T-helper 17 cell (primary cell): ENCODE measurements around the gene NTRK2. TPM values are rescaled to one million over a fixed set of nuclear protein-coding genes. Genes with fewer than 3 reads are reported as not detected.

Experiments
- ATAC-seq: fragments of 150-1000 bp; cut with Tn5 transposase; 2 replicates; pipeline ENCODE4 v1.10.0; 2021; ENCODE audit warnings: mild to moderate bottlenecking, moderate library complexity
- DNase-seq, 3 donors: peaks; one replicate each; pipeline versions ENCODE4 v3.0.0 to v3.0.0-alpha.2; 2020 to 2021
- H3K9me3 ChIP-seq: one replicate; pipeline ENCODE4 v1.7.0; 2013; ENCODE audit warnings: low read length, mild to moderate bottlenecking; ENCODE audit not compliant: control insufficient read depth, poor library complexity, severe bottlenecking
- H3K27ac Mint-ChIP-seq: one replicate; pipeline ENCODE4 v1.8.0; 2022; ENCODE audit warnings: mild to moderate bottlenecking, moderate library complexity, mixed read lengths
- H3K27me3 Mint-ChIP-seq: one replicate; pipeline ENCODE4 v1.8.0; 2022; ENCODE audit warnings: mixed read lengths
- H3K36me3 Mint-ChIP-seq: one replicate; pipeline ENCODE4 v1.8.0; 2022; ENCODE audit warnings: low read depth, mixed read lengths
- H3K4me1 Mint-ChIP-seq: one replicate; pipeline ENCODE4 v1.8.0; 2022; ENCODE audit warnings: mild to moderate bottlenecking, mixed read lengths
- H3K4me3 Mint-ChIP-seq: one replicate; pipeline ENCODE4 v1.8.0; 2022; ENCODE audit warnings: mild to moderate bottlenecking, moderate library complexity, mixed read lengths
- total RNA-seq, 4 donors: library from RNA in 2 of 4; stranded (reverse) in 2 of 4; gene quantifications; one replicate each; pipeline ENCODE4 v1.2.3 and lab custom pipeline; 2022 to 2026

The NTRK2 gene
- total RNA-seq, 2 donors from 2014 or later, result 1.1 to 1.6 TPM

GRCh38 chr9:84781458-84781857, 111.9 kb downstream of the NTRK2 start:
- peaks cover 21% of the 10 kb centered on the region for H3K27me3 Mint-ChIP-seq
- no peak for ATAC-seq
- peaks cover 4% of the 10 kb centered on the region for H3K4me1 Mint-ChIP-seq
- H3K27ac Mint-ChIP-seq, result no peak overlapping the region
- no peaks in the 10 kb centered on the region for H3K36me3 Mint-ChIP-seq
- H3K4me3 Mint-ChIP-seq, result no peak overlapping the region
- H3K9me3 ChIP-seq, result no peaks in the 10 kb centered on the region
- DNase-seq, result no peak

GRCh38 chr9:84781931-84782866, 112.7 kb downstream of the NTRK2 start:
- peaks cover 21% of the 10 kb centered on the region for H3K27me3 Mint-ChIP-seq
- H3K4me3 Mint-ChIP-seq, result no peak overlapping the region
- DNase-seq (no peak), ATAC-seq (no peak)
- H3K9me3 ChIP-seq, result no peaks in the 10 kb centered on the region
- no peaks in the 10 kb centered on the region for H3K36me3 Mint-ChIP-seq
- peaks cover 4% of the 10 kb centered on the region for H3K4me1 Mint-ChIP-seq
- H3K27ac Mint-ChIP-seq, result no peak overlapping the region

GRCh38 chr9:84785792-84786547, 116.4 kb downstream of the NTRK2 start:
- ATAC-seq (no peak), DNase-seq (no peak)
- H3K4me3 Mint-ChIP-seq, result no peak overlapping the region
- peaks cover 21% of the 10 kb centered on the region for H3K27me3 Mint-ChIP-seq
- no peaks in the 10 kb centered on the region for H3K9me3 ChIP-seq
- H3K4me1 Mint-ChIP-seq, result peaks cover 3% of the 10 kb centered on the region
- no peak overlapping the region for H3K27ac Mint-ChIP-seq
- H3K36me3 Mint-ChIP-seq, result no peaks in the 10 kb centered on the region

- ATAC-seq (no peak), DNase-seq (no peak)
- no peak overlapping the region for H3K27ac Mint-ChIP-seq
- no peak overlapping the region for H3K4me3 Mint-ChIP-seq
- H3K27me3 Mint-ChIP-seq, result peaks cover 16% of the 10 kb centered on the region
- no peaks in the 10 kb centered on the region for H3K36me3 Mint-ChIP-seq
- no peaks in the 10 kb centered on the region for H3K9me3 ChIP-seq
- no peaks in the 10 kb centered on the region for H3K4me1 Mint-ChIP-seq
Observed at GRCh38 chr9:84788803-84789462, 119.4 kb downstream of the NTRK2 start.

- Mint-ChIP-seq H3K27ac (no peak overlapping the region), H3K36me3 (no peaks in the 10 kb centered on the region), H3K4me1 (no peaks in the 10 kb centered on the region), H3K4me3 (no peak overlapping the region), H3K27me3 (peaks cover 14% of the 10 kb centered on the region)
- no peaks in the 10 kb centered on the region for H3K9me3 ChIP-seq
- DNase-seq (no peak), ATAC-seq (no peak)
Observed at GRCh38 chr9:84789463-84789830, 119.9 kb downstream of the NTRK2 start.

GRCh38 chr9:84791643-84792042, 122.1 kb downstream of the NTRK2 start:
- H3K9me3 ChIP-seq, result no peaks in the 10 kb centered on the region
- Mint-ChIP-seq H3K27ac (no peak overlapping the region), H3K4me3 (no peak overlapping the region), H3K4me1 (no peaks in the 10 kb centered on the region), H3K27me3 (peaks cover 6% of the 10 kb centered on the region), H3K36me3 (no peaks in the 10 kb centered on the region)
- ATAC-seq, result no peak
- no peak for DNase-seq

- no peak for ATAC-seq
- no peaks in the 10 kb centered on the region for H3K4me1 Mint-ChIP-seq
- no peak for DNase-seq
- H3K9me3 ChIP-seq, result no peaks in the 10 kb centered on the region
- no peaks in the 10 kb centered on the region for H3K36me3 Mint-ChIP-seq
- H3K27me3 Mint-ChIP-seq, result peaks cover 6% of the 10 kb centered on the region
- no peak overlapping the region for H3K4me3 Mint-ChIP-seq
- no peak overlapping the region for H3K27ac Mint-ChIP-seq
Observed at GRCh38 chr9:84793251-84793650, 123.7 kb downstream of the NTRK2 start.

GRCh38 chr9:84794981-84795637, 125.6 kb downstream of the NTRK2 start:
- no peak for DNase-seq
- H3K9me3 ChIP-seq, result no peaks in the 10 kb centered on the region
- no peaks in the 10 kb centered on the region for H3K4me1 Mint-ChIP-seq
- no peaks in the 10 kb centered on the region for H3K36me3 Mint-ChIP-seq
- peaks cover 6% of the 10 kb centered on the region for H3K27me3 Mint-ChIP-seq
- no peak overlapping the region for H3K27ac Mint-ChIP-seq
- no peak overlapping the region for H3K4me3 Mint-ChIP-seq
- ATAC-seq, result no peak

GRCh38 chr9:84796404-84796803, 126.9 kb downstream of the NTRK2 start:
- H3K27ac Mint-ChIP-seq, result no peak overlapping the region
- DNase-seq (no peak), ATAC-seq (no peak)
- H3K9me3 ChIP-seq, result no peaks in the 10 kb centered on the region
- H3K36me3 Mint-ChIP-seq, result no peaks in the 10 kb centered on the region
- H3K4me3 Mint-ChIP-seq, result no peak overlapping the region
- peaks cover 6% of the 10 kb centered on the region for H3K27me3 Mint-ChIP-seq
- H3K4me1 Mint-ChIP-seq, result no peaks in the 10 kb centered on the region

GRCh38 chr9:84799251-84799650, 129.7 kb downstream of the NTRK2 start:
- no peak overlapping the region for H3K27ac Mint-ChIP-seq

GRCh38 chr9:84804951-84805694, 135.6 kb downstream of the NTRK2 start:
- ATAC-seq, result no peak
- no peak overlapping the region for H3K4me3 Mint-ChIP-seq
- H3K27me3 Mint-ChIP-seq, result no peaks in the 10 kb centered on the region
- H3K4me1 Mint-ChIP-seq, result no peaks in the 10 kb centered on the region
- H3K27ac Mint-ChIP-seq, result no peak overlapping the region
- DNase-seq, result no peak
- H3K36me3 Mint-ChIP-seq, result no peaks in the 10 kb centered on the region
- H3K9me3 ChIP-seq, result no peaks in the 10 kb centered on the region

More at GRCh38 chr9:84799251-84799650, 129.7 kb downstream of the NTRK2 start:
- no peak for ATAC-seq
- H3K9me3 ChIP-seq, result no peaks in the 10 kb centered on the region
- Mint-ChIP-seq H3K4me3 (no peak overlapping the region), H3K4me1 (no peaks in the 10 kb centered on the region), H3K36me3 (no peaks in the 10 kb centered on the region), H3K27me3 (no peaks in the 10 kb centered on the region)
- DNase-seq, result no peak

- Mint-ChIP-seq H3K4me3 (no peak overlapping the region), H3K27ac (no peak overlapping the region), H3K4me1 (no peaks in the 10 kb centered on the region), H3K36me3 (no peaks in the 10 kb centered on the region), H3K27me3 (peaks cover 3% of the 10 kb centered on the region)
- ATAC-seq (no peak), DNase-seq (no peak)
- no peaks in the 10 kb centered on the region for H3K9me3 ChIP-seq
Observed at GRCh38 chr9:84807431-84807830, 137.9 kb downstream of the NTRK2 start.
